ENCODE results near the gene TP53TG5. TPM values are rescaled to one million over a fixed set of nuclear protein-coding genes. Genes with fewer than 3 reads are reported as not detected.

Gene TP53TG5
- total RNA-seq, 4 donors from 2014 or later = not detected

DNA sequence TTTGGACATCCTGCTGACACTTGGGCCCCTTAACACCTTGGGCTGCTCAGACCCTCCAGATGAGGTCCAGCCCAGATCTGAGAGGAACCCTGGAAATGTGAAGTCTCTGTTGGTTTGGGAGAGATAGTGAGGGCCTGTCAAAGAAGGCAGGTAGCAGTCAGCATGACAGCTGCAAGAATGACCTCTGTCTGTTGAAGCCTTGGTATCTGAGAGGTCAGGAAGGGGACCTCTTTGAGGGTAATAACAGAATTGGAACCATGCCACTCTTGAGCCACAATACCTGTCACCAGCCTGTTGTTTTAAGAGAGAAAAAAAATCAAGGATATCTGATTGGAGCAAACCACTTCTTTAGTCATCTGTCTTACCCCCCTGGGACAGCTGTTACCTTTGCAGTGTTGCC, 11.0 kb downstream of the TP53TG5 start:
- DNase-seq = no peak
- no peak overlapping the region for H3K4me3 ChIP-seq
- TF ChIP-seq POLR2A (IDR thresholded peaks at IDR 0.05) = no peak
- TF ChIP-seq, protein P1, sequence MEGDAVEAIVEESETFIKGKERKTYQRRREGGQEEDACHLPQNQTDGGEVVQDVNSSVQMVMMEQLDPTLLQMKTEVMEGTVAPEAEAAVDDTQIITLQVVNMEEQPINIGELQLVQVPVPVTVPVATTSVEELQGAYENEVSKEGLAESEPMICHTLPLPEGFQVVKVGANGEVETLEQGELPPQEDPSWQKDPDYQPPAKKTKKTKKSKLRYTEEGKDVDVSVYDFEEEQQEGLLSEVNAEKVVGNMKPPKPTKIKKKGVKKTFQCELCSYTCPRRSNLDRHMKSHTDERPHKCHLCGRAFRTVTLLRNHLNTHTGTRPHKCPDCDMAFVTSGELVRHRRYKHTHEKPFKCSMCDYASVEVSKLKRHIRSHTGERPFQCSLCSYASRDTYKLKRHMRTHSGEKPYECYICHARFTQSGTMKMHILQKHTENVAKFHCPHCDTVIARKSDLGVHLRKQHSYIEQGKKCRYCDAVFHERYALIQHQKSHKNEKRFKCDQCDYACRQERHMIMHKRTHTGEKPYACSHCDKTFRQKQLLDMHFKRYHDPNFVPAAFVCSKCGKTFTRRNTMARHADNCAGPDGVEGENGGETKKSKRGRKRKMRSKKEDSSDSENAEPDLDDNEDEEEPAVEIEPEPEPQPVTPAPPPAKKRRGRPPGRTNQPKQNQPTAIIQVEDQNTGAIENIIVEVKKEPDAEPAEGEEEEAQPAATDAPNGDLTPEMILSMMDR (IDR thresholded peaks at IDR 0.05) = no peak
- no peaks in the 10 kb centered on the region for H3K27me3 ChIP-seq
- intact Hi-C loops (cut with DNase I) = no loop called here
- H3K36me3 ChIP-seq = peaks cover 0 to 55% (median 20%) of the 10 kb centered on the region in 3 donors
- H3K4me1 ChIP-seq = peaks cover 21 to 53% (median 22%) of the 10 kb centered on the region in 3 donors
- no peaks in the 10 kb centered on the region for H3K9me3 ChIP-seq
- peak overlapping the region in 1 of 4 donors; percentile 32 for H3K27ac ChIP-seq

DNA sequence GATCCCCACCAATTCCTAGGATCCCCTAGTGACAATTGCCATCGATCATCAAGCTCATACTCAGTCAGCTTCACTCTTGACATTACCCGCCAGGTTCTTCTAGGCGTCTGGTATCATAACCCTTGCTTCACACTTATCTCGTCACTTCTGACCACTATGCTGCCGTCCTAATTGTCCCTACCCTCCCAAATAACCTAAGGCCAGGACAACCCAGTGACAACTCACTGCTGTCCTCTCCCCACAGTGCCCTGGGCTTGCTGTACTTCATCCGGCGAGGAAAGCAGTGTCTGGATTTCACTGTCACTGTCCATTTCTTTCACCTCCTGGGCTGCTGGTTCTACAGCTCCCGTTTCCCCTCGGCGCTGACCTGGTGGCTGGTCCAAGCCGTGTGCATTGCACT, 11.5 kb downstream of the TP53TG5 start:
- 91 to 96% methylated on average over 11 of the region's 11 CpGs for WGBS, 2 donors
- peaks cover 0 to 55% (median 20%) of the 10 kb centered on the region in 3 donors for H3K36me3 ChIP-seq
- H3K4me3 ChIP-seq = no peak overlapping the region
- no peak for TF ChIP-seq POLR2A (IDR thresholded peaks at IDR 0.05)
- TF ChIP-seq, protein P1 (IDR thresholded peaks at IDR 0.05) = no peak
- H3K9me3 ChIP-seq = no peaks in the 10 kb centered on the region
- DNase-seq = no peak
- intact Hi-C loops (cut with DNase I) = no loop called here
- no peak overlapping the region for H3K27ac ChIP-seq
- no peaks in the 10 kb centered on the region for H3K27me3 ChIP-seq
- H3K4me1 ChIP-seq = peaks cover 21 to 53% (median 23%) of the 10 kb centered on the region in 3 donors

DNA sequence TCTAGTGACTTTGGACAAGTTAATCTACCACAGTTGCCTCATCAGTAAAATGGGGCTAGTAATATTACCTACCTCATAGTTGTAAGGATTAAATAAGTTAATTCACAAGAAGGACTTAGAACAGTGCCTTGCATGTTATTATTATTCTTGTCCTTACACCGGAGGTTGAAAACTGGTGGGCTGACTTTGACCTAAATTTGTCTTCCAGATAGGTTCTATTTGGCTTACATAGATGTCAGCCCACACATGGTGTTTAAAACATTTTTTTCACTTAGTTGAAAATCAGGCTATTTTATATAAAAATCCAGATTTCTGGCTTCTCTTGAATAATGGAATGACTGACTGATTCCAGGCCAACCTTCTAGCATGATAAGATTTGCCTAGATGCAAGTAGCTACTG, 11.9 kb downstream of the TP53TG5 start:
- intact Hi-C loops (cut with DNase I) = no loop called here
- no peak for DNase-seq
- Histone ChIP-seq H3K27me3 (no peaks in the 10 kb centered on the region), H3K27ac (no peak overlapping the region), H3K9me3 (no peaks in the 10 kb centered on the region), H3K4me3 (no peak overlapping the region), H3K36me3 (peaks cover 0 to 52% (median 20%) of the 10 kb centered on the region in 3 donors), H3K4me1 (peaks cover 21 to 53% (median 23%) of the 10 kb centered on the region in 3 donors)
- TF ChIP-seq, protein P1 (IDR thresholded peaks at IDR 0.05) = no peak
- no peak for TF ChIP-seq POLR2A (IDR thresholded peaks at IDR 0.05)
- 71 to 91% methylated on average over 1 of the region's 1 CpG for WGBS, 2 donors

DNA sequence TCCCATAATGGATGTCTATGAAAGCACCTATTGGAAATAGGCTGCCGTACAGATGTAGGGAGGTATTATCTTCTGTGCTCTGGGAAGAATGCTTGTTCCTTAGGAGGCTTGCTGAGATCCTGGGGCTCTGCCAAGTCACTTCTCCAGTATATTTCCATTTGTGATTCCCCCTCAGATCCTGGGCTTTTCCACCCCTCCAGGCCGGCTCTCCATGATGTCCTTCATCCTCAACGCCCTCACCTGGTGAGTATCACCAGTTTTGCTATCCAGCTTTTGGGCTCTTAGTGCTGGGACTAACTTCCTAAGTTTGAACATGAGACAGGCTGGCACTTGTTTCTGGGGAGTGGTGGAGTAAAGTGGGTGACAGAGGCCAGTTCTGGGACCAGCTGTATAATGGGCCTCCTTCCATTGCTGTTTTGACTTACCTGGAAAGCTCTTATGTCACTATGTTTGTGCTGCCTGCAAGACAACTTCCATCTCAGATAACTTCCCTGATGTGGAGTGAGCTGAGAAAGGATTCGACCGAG, 12.6 kb downstream of the TP53TG5 start:
- H3K9me3 ChIP-seq = no peaks in the 10 kb centered on the region
- H3K27ac ChIP-seq = peak overlapping the region in 1 of 4 donors; percentile 16
- no peak for DNase-seq
- intact Hi-C loops (cut with DNase I) = no loop called here
- H3K27me3 ChIP-seq = no peaks in the 10 kb centered on the region
- TF ChIP-seq POLR2A (IDR thresholded peaks at IDR 0.05) = no peak
- TF ChIP-seq, protein P1 (IDR thresholded peaks at IDR 0.05) = no peak
- WGBS, 2 donors = 79 to 86% methylated on average over 4 to 5 of the region's 5 CpGs
- peaks cover 0 to 46% (median 20%) of the 10 kb centered on the region in 3 donors for H3K36me3 ChIP-seq
- H3K4me3 ChIP-seq = no peak overlapping the region
- H3K4me1 ChIP-seq = peaks cover 21 to 53% (median 23%) of the 10 kb centered on the region in 3 donors

DNA sequence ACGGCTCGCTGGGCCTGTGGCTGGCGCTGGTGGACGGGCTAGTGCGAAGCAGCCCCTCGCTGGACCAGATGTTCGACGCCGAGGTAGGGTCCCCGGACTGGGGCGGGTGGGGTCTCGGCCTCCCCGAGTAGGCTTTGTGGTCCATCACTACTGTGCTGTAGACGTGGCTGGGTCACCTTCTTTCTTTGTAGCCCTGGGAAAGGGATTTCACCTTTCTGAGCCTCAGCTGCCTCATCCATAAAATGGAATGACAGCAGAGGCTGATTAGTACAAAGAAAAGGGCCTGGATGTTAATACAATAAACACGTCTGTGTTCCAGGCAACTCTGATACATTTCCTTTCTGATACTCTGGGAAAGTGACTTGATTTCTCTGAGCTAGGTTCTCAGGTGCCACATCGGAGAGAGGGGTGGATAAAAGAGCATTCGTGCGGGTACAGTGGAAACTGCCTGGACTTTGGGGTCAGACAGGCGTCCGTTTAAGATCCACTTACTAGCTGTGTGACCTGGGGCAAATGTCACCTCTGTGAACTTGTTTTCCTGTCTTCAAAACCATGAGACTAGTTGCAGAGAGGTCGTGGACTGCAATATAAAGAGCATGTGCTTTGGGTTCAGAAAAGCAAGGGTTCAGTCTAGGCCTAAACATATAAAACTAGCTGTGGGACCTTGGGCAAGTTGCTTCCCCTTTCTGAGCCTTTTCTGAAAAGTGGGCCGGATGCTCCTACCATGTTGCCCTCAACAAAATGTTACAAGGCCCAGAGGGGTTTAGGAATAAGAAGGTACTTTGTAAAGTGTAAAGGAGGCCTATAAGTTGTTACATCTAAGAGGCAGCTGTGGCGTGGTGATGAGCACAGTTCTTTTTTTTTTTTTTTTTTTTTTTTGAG, 14.3 kb downstream of the TP53TG5 start:
- no peaks in the 10 kb centered on the region for H3K27me3 ChIP-seq
- H3K9me3 ChIP-seq = no peaks in the 10 kb centered on the region
- H3K4me3 ChIP-seq = peak overlapping the region; percentile 52 to 92 (median 68)
- peaks cover 24 to 68% (median 32%) of the 10 kb centered on the region in 3 donors for H3K4me1 ChIP-seq
- intact Hi-C loops (cut with DNase I) = no loop called here
- DNase-seq = no peak
- peak overlapping the region; percentile 94 to 99 (median 94) for H3K27ac ChIP-seq
- 35 to 37% methylated on average over 9 of the region's 23 CpGs for WGBS, 2 donors
- H3K36me3 ChIP-seq = peaks cover 0 to 40% (median 20%) of the 10 kb centered on the region in 3 donors
- TF ChIP-seq, protein P1 (IDR thresholded peaks at IDR 0.05) = no peak
- no peak for TF ChIP-seq POLR2A (IDR thresholded peaks at IDR 0.05)

All from esophagus squamous epithelium (tissue), 5 donors.